ENCODE measurements around the gene COQ8B.

GRCh38 chr19:40739030-40739839, 22.5 kb upstream of the COQ8B start:
- TF ChIP-seq CTCF (IDR thresholded peaks at IDR 0.05) (no peak), EZH2 (IDR thresholded peaks at IDR 0.05; ENCODE audit: borderline replicate concordance, insufficient read depth, low read depth, low read length, poor library complexity, severe bottlenecking) (no peak)
